GM12801 (cell line): ENCODE measurements around the gene STRADA.

Source experiments
- CTCF ChIP-seq: IDR thresholded peaks from one replicate; pipeline ENCODE4 v1.5.1; 2011; ENCODE audit warnings: control low read depth; ENCODE audit not compliant: insufficient read length; ENCODE audit errors: extremely low read depth

The STRADA gene

GRCh38 chr17:63703556-63704258 lies 37.9 kb downstream of the STRADA start:
- no peak for TF ChIP-seq CTCF

DNA sequence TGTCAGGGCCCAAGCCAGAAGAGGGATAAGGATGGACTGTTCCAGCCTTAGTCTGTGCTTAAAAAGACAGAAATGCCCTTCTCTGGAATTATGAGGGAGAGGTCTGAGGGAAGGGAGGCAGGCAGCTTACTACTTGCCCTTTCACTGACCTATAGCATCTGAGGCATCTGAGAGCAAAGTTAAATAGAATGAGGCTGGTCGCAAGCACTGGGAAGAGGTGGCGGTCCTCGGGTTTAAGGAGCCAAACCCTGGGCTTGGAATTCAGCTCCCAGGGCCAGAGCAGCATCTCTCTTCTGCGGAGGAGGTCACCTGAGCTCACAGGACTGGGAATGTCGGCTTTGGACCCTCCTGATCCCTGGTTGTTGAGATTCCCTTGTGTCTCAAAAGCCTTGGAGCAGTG lies 38.6 kb downstream of the STRADA start:
- no peak for TF ChIP-seq CTCF

DNA sequence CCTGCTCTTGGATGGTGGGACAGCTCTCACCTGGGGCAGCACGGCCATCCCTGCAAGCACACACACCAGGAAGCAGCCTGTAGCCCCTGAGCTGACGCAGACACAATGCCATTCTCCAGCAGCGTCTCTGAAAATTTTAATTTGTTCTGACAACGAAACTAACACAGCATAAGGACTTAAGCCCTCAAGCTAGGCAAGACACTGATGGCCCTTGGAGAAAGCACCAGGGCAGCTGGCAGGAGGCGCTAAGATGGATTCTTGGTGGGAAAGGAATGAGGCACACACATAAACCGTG lies 38.9 kb downstream of the STRADA start:
- no peak for TF ChIP-seq CTCF

- no peak for TF ChIP-seq CTCF
These were observed 39.5 kb downstream of the STRADA start for GRCh38 chr17:63701868-63702720.

- no peak for TF ChIP-seq CTCF
These were observed 40.2 kb downstream of the STRADA start for GRCh38 chr17:63701456-63701820.

DNA sequence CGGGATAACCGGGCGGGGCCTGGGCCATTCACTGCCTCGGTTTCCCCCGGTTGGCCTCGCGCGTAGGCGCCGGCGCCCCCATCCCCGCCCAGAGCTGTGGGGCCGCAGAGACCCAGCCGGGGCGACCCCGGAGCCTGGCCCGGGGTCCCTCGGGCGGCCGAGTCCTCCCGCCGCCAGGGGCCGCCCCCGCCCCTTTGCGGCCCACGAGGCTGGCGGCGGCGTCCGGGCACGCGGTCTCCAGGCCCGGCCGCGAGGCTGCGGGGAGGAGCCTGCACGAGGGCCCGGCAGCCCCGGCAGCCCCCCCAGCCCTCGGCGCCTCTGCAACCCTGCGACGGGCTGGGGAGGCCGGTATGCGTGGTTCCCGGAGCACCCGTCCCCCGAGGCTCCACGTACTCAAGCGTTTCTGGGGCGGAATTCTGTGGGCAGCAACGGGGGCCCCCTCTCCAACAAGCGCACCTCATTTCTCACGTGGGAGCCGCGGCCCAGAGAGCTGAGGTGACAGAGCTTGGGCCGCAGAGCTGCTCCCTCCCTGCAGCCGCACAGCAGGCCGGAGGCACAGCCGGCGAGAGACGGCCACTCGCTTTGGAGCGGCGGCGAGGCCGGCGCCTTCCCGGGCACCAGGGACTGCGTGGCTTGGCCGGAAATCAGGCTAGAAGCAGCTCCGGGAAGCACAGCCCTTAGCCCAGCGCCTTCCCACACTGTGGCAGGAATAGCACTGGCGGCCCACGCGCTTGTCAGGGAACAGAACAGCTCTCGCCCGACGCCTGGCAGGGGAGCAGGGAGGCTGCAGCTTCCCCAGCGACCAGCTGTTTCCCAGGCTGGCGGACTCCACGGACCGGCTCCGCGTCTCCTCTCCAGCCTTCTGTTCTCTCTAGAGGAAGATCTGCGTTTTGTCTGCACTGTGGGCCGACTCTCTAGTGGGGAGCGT lies 40.8 kb downstream of the STRADA start:
- TF ChIP-seq CTCF: no peak
